K562 (cell line): ENCODE data around the gene MERTK. TPM values are rescaled to one million over a fixed set of nuclear protein-coding genes. Genes with fewer than 3 reads are reported as not detected.

Experiments used
- ATAC-seq: fragments of 200-7000 bp; cut with Tn5 transposase; 3 replicates; pipeline ENCODE4 v1.9.1; 2020; ENCODE audit warnings: moderate library complexity
- BruUV-seq: library from RNA; stranded (reverse); fragments of 400-500 nt; replicated peaks from 2 replicates; lab custom pipeline; 2021; lab: Mats Ljungman, UMichigan
- CTCF ChIA-PET: fragments of 300-600 bp; formaldehyde crosslinking; extraction: SDS; loops from one replicate; lab custom pipeline; 2021; ENCODE audit warnings: low intra/inter-chr PET ratio; lab: Yijun Ruan, JAX
- POLR2A ChIA-PET: fragments of 300-600, 350-650 bp; sonication (Branson Sonifier 250); formaldehyde crosslinking; extraction: SDS; loops from one replicate; lab custom pipeline; 2021; ENCODE audit warnings: antibody characterized with exemption, inconsistent platforms; lab: Yijun Ruan, JAX
- DNase-seq, 4 experiments: peaks; one replicate each; pipeline versions ENCODE4 v3.0.0 to v3.0.0-alpha.2; 2011 to 2018; ENCODE audit warnings: low spot score in 3 of 4, mixed read lengths in 3 of 4; ENCODE audit errors: extremely low read depth in 1 of 4
- FAIRE-seq: peaks from 2 replicates; lab custom pipeline; 2011; peaks lifted over from hg19 to GRCh38; lab: Jason Lieb, UNC
- H2AFZ ChIP-seq: 2 replicates; pipeline ENCODE4 v1.6.0; 2011; ENCODE audit warnings: low read depth, low read length, control low read depth, inconsistent platforms
- H3K27ac ChIP-seq: fragments of 200-600 bp; 3 replicates; pipeline ENCODE4 v1.8.0; 2011; ENCODE audit warnings: low read depth, mild to moderate bottlenecking, control low read depth, inconsistent platforms, low read length, moderate library complexity, mixed read lengths; ENCODE audit errors: extremely low read depth
- H3K27me3 ChIP-seq, 2 experiments: fragments of 300-600 bp in 1 of 2; 2 replicates in 1 of 2; 3 replicates in 1 of 2; pipeline versions ENCODE4 v1.6.0 to v1.8.0; 2011; ENCODE audit warnings: inconsistent platforms in 2 of 2, low read length in 2 of 2, mild to moderate bottlenecking in 1 of 2, mixed read lengths in 1 of 2, moderate library complexity in 1 of 2; ENCODE audit not compliant: control insufficient read depth in 2 of 2, insufficient read depth in 2 of 2
- H3K36me3 ChIP-seq: fragments of 300-600 bp; 3 replicates; pipeline ENCODE4 v1.8.0; 2011; ENCODE audit warnings: mild to moderate bottlenecking, low read length, inconsistent platforms; ENCODE audit not compliant: control insufficient read depth, insufficient read depth
- H3K4me1 ChIP-seq, 2 experiments: fragments of 200-600 bp in 1 of 2; replicated peaks in 1 of 2; 2 replicates in 1 of 2; 3 replicates in 1 of 2; pipeline versions ENCODE4 v1.5.1 to v1.8.0; 2011; ENCODE audit warnings: inconsistent platforms in 2 of 2, low read length in 2 of 2, mild to moderate bottlenecking in 1 of 2, mixed read lengths in 1 of 2, moderate library complexity in 1 of 2; ENCODE audit not compliant: control insufficient read depth in 2 of 2, insufficient read depth in 2 of 2
- H3K4me2 ChIP-seq: 2 replicates; pipeline ENCODE4 v1.6.1; 2011; ENCODE audit warnings: low read length, control low read depth, inconsistent platforms, mixed read lengths; ENCODE audit not compliant: insufficient read depth
- H3K4me3 ChIP-seq: fragments of 200-600 bp; sonication (generic), shearing (Covaris generic); 2 replicates; pipeline ENCODE4 v1.5.1; 2016; ENCODE audit warnings: control low read depth, inconsistent platforms
- H3K79me2 ChIP-seq: fragments of 200-600 bp; 3 replicates; pipeline ENCODE4 v1.8.0; 2011; ENCODE audit warnings: low read length, inconsistent platforms; ENCODE audit not compliant: control insufficient read depth, insufficient read depth
- H3K9ac ChIP-seq, 2 experiments: 2 replicates each; pipeline versions ENCODE4 v1.6.0 to v1.6.1; 2011; ENCODE audit warnings: low read depth in 2 of 2, low read length in 2 of 2, control low read depth in 1 of 2, inconsistent platforms in 1 of 2, mild to moderate bottlenecking in 1 of 2, mixed read lengths in 1 of 2; ENCODE audit not compliant: insufficient read depth in 1 of 2
- H3K9me1 ChIP-seq: one replicate; pipeline ENCODE4 v1.6.0; 2011; ENCODE audit warnings: inconsistent platforms, mild to moderate bottlenecking, low read length, moderate library complexity; ENCODE audit not compliant: control insufficient read depth, insufficient read depth
- H3K9me3 ChIP-seq: replicated peaks from 2 replicates; pipeline ENCODE4 v1.5.1; 2011; ENCODE audit warnings: low read depth, low read length, inconsistent platforms; ENCODE audit not compliant: control insufficient read depth, insufficient read depth
- H4K20me1 ChIP-seq: replicated peaks from 2 replicates; pipeline ENCODE4 v1.6.1; 2011; ENCODE audit warnings: low read length, inconsistent platforms, mixed read lengths; ENCODE audit not compliant: control insufficient read depth, insufficient read depth
- CEBPB ChIP-seq: fragments of 450-650 bp; IDR thresholded peaks from 2 replicates; pipeline ENCODE4 v1.6.1; 2016; ENCODE audit warnings: missing genetic modification characterization, missing compliant biosample characterization
- DMBX1 ChIP-seq: fragments of 250-450 bp; sonication (Bioruptor Pico); IDR thresholded peaks from 2 replicates; pipeline ENCODE4 v1.8.0; 2022; ENCODE audit warnings: inconsistent platforms, mild to moderate bottlenecking, moderate library complexity, borderline replicate concordance
- FUS ChIP-seq: fragments of 200-400 bp; formaldehyde crosslinking; optimal IDR thresholded peaks from 2 replicates; pipeline ENCODE3; 2017; ENCODE audit warnings: low read depth, low read length
- GABPB1 ChIP-seq: sonication (generic); formaldehyde crosslinking; IDR thresholded peaks from 2 replicates; pipeline ENCODE4 v1.8.0; 2022; ENCODE audit warnings: mild to moderate bottlenecking, missing genetic modification reagents
- HDAC2 ChIP-seq: fragments of 450-650 bp; IDR thresholded peaks from 2 replicates; pipeline ENCODE4 v1.6.1; 2016; ENCODE audit warnings: mild to moderate bottlenecking
- HDAC3 ChIP-seq: fragments of 450-650 bp; IDR thresholded peaks from 2 replicates; pipeline ENCODE4 v1.6.1; 2018; ENCODE audit warnings: borderline replicate concordance, mild to moderate bottlenecking, moderate library complexity; ENCODE audit not compliant: partially characterized antibody
- HEY1 ChIP-seq: fragments of 250-450 bp; sonication (Bioruptor Pico); IDR thresholded peaks from 2 replicates; pipeline ENCODE4 v1.5.0; 2020; ENCODE audit warnings: mild to moderate bottlenecking, moderate library complexity, borderline replicate concordance
- HLTF ChIP-seq: fragments of 450-650 bp; IDR thresholded peaks from 2 replicates; pipeline ENCODE4 v1.6.1; 2016
- KLF10 ChIP-seq: fragments of 250-450 bp; sonication (Bioruptor Pico); IDR thresholded peaks from 2 replicates; pipeline ENCODE4 v1.6.1; 2021; ENCODE audit warnings: matching md5 sums
- MAX ChIP-seq: sonication (generic); formaldehyde crosslinking; IDR thresholded peaks from 2 replicates; pipeline ENCODE4 v1.9.0; 2022; ENCODE audit warnings: mild to moderate bottlenecking, missing genetic modification reagents
- MTF1 ChIP-seq: fragments of 250-450 bp; sonication (Bioruptor Pico); IDR thresholded peaks from 2 replicates; pipeline ENCODE4 v1.9.0; 2021; ENCODE audit warnings: moderate library complexity, mild to moderate bottlenecking, inconsistent platforms, borderline replicate concordance
- MXI1 ChIP-seq: IDR thresholded peaks from 2 replicates; pipeline ENCODE4 v1.6.1; 2011; ENCODE audit warnings: low read depth, mild to moderate bottlenecking, improper control_type of control experiment, low read length
- NCOA2 ChIP-seq, 2 experiments: fragments of 450-650 bp; IDR thresholded peaks; 2 replicates each; pipeline ENCODE4 v1.6.1; 2018; ENCODE audit warnings: mild to moderate bottlenecking in 2 of 2, moderate library complexity in 1 of 2; ENCODE audit not compliant: partially characterized antibody in 2 of 2
- POLR2AphosphoS5 ChIP-seq: IDR thresholded peaks from 2 replicates; pipeline ENCODE4 v1.6.1; 2011; ENCODE audit warnings: mild to moderate bottlenecking, low read depth, low read length, moderate library complexity; ENCODE audit not compliant: control insufficient read depth, insufficient read depth
- POLR2H ChIP-seq: IDR thresholded peaks from 2 replicates; pipeline ENCODE4 v1.6.1; 2016; ENCODE audit warnings: missing genetic modification characterization, low read depth, mild to moderate bottlenecking, control low read depth, missing compliant biosample characterization, moderate library complexity
- SRSF3 ChIP-seq: fragments of 200-400 bp; formaldehyde crosslinking; IDR thresholded peaks from 2 replicates; pipeline ENCODE4 v1.6.1; 2016; ENCODE audit warnings: mild to moderate bottlenecking, low read length, moderate library complexity; ENCODE audit not compliant: insufficient read depth
- STAT5A ChIP-seq: IDR thresholded peaks from 2 replicates; pipeline ENCODE4 v1.6.1; 2012; ENCODE audit warnings: low read length, inconsistent platforms, borderline replicate concordance
- TEAD2 ChIP-seq: fragments of 450-650 bp; IDR thresholded peaks from 2 replicates; pipeline ENCODE4 v1.6.1; 2016; ENCODE audit warnings: missing genetic modification characterization, control low read depth, missing compliant biosample characterization
- WHSC1 ChIP-seq: IDR thresholded peaks from one replicate; pipeline ENCODE4 v1.6.1; 2012; ENCODE audit warnings: low read length, control low read depth, inconsistent platforms
- ZKSCAN3 ChIP-seq: fragments of 250-450 bp; sonication (Bioruptor Pico); IDR thresholded peaks from 2 replicates; pipeline ENCODE4 v1.4.0; 2020
- ZNF584 ChIP-seq: fragments of 200-800 bp; sonication (Bioruptor generic); IDR thresholded peaks from 2 replicates; pipeline ENCODE4 v1.6.1; 2016; ENCODE audit warnings: low read depth, mild to moderate bottlenecking, missing genetic modification characterization, missing compliant biosample characterization
- ZNF655 ChIP-seq: fragments of 250-450 bp; sonication (Bioruptor Pico); IDR thresholded peaks from 2 replicates; pipeline ENCODE4 v1.5.0; 2021
- ZNF764 ChIP-seq: fragments of 250-450 bp; sonication (Bioruptor Pico); IDR thresholded peaks from 2 replicates; pipeline ENCODE4 v1.4.0; 2020; ENCODE audit warnings: low read depth, mild to moderate bottlenecking, moderate library complexity
- whole genome bisulfite sequencing: fragments of 100-300 bp; shearing (Covaris generic); methylation state at CpG from one replicate; pipeline ENCODE4 v1.1.6; 2016; ENCODE audit warnings: low coverage, mixed read lengths; ENCODE audit not compliant: insufficient coverage; ENCODE audit errors: missing lambda C conversion rate; 5-methylcytosine and 5-hydroxymethylcytosine counted together
- in situ Hi-C: fragments of 300-500 bp; cut with MboI; formaldehyde crosslinking; loops from 4 replicates; pipeline ENCODE4 v1.15.0; 2018; ENCODE audit warnings: inconsistent platforms, mixed read lengths
- intact Hi-C: fragments of 100-400 bp; cut with micrococcal nuclease; formaldehyde crosslinking; loops from 2 replicates; pipeline ENCODE4 v1.14.2; 2022
- polyA plus RNA-seq, 8 experiments: library from polyadenylated mRNA; depleted of rRNA in 4 of 8; stranded (reverse) in 5 of 8; unstranded in 3 of 8; fragments of >200 nt; fragmentation: Nextera tagmentation in 2 of 8; fragmentation: Illumina TruSeq in 1 of 8; extraction: Ambion mirVana in 2 of 8; extraction: Trizol in 1 of 8; gene quantifications; 2 replicates each; pipeline versions ENCODE4 v1.2.1 to v1.2.3, GENCODE V29; 2011 to 2014; ENCODE audit warnings: inconsistent platforms in 1 of 8, missing spikeins in 1 of 8
- total RNA-seq, 7 experiments: library from RNA; depleted of rRNA in 6 of 7; stranded (reverse); fragments of >200 nt in 6 of 7; fragmentation: Illumina TruSeq in 2 of 7; extraction: Trizol in 2 of 7; gene quantifications; 2 replicates each; pipeline versions ENCODE4 v1.2.1 to v1.2.3, GENCODE V29; 2011 to 2021; ENCODE audit warnings: low replicate concordance in 1 of 7

MERTK gene
- total and polyA plus RNA-seq, 9 of the 15 experiments (the other 6 are each of a cell fraction or from before 2014, with no cell fraction given), result 0.23 to 1.6 (median 0.74) TPM

GRCh38 chr2:112048887-112049286, 150.5 kb downstream of the MERTK start (continued):
- TF ChIP-seq MTF1 (CRISPR knock-in tag), result no peak
- no peak for TF ChIP-seq ZNF655 (CRISPR knock-in tag)
- no peak for TF ChIP-seq NCOA2 (IDR thresholded peaks at IDR 0.05; ENCODE audit: partially characterized antibody in 2 of 2)

- H3K9me1 ChIP-seq, result no peaks in the 10 kb centered on the region
- in situ Hi-C loops, result no loop called here
- CTCF ChIA-PET, result interaction anchor here (0.6 to 1.9 kb wide), 2 partner anchors 166 to 532 kb away, joined by 5 to 10 read pairs; no protein-coding TSS in a partner anchor
These were observed 151.9 kb downstream of the MERTK start for GRCh38 chr2:112050316-112050715.

More at GRCh38 chr2:112050316-112050715, 151.9 kb downstream of the MERTK start:
- Histone ChIP-seq H3K36me3 (no peaks in the 10 kb centered on the region), H4K20me1 (no peaks in the 10 kb centered on the region), H3K9ac (no peak overlapping the region), H3K79me2 (no peaks in the 10 kb centered on the region), H3K4me3 (no peak overlapping the region), H3K27ac (no peak overlapping the region), H2AFZ (no peak overlapping the region), H3K27me3 (no peaks in the 10 kb centered on the region), H3K4me2 (no peak overlapping the region), H3K4me1 (peaks cover 10 to 17% of the 10 kb centered on the region in 2 experiments; a peak in 3 of 5 replicates), H3K9me3 (no peaks in the 10 kb centered on the region; the same call in 1 of the 2 replicates)
- ATAC-seq (no peak), DNase-seq (no peak), FAIRE-seq (no peak)
- WGBS, result 47% methylated on average over 1 of the region's 1 CpG
- BruUV-seq, result no TSS peak
- intact Hi-C loops, result loop anchor here (5.0 kb wide), 2 partner anchors 67 to 207 kb away; partner anchors contain the start of gene ZC3H8
- TF ChIP-seq MAX (CRISPR knock-in tag) (no peak), ZNF584 (CRISPR knock-in tag) (no peak), DMBX1 (CRISPR knock-in tag) (no peak), HEY1 (no peak), CEBPB (no peak), GABPB1 (CRISPR knock-in tag) (no peak), ZNF764 (CRISPR knock-in tag) (no peak), SRSF3 (no peak), WHSC1 (no peak), POLR2AphosphoS5 (no peak), FUS (no peak), MXI1 (no peak), HLTF (no peak), POLR2H (tag) (no peak), KLF10 (CRISPR knock-in tag) (no peak), ZKSCAN3 (CRISPR knock-in tag) (no peak), HDAC3 (no peak), HDAC2 (no peak), TEAD2 (tag) (no peak), STAT5A (no peak)
- POLR2A ChIA-PET, result no interaction called here
